ENCODE measurements around the gene MRPL10.
A peak's percentile ranks its signal among the peaks of the same experiment; 100 is the strongest.

MRPL10 gene

DNA sequence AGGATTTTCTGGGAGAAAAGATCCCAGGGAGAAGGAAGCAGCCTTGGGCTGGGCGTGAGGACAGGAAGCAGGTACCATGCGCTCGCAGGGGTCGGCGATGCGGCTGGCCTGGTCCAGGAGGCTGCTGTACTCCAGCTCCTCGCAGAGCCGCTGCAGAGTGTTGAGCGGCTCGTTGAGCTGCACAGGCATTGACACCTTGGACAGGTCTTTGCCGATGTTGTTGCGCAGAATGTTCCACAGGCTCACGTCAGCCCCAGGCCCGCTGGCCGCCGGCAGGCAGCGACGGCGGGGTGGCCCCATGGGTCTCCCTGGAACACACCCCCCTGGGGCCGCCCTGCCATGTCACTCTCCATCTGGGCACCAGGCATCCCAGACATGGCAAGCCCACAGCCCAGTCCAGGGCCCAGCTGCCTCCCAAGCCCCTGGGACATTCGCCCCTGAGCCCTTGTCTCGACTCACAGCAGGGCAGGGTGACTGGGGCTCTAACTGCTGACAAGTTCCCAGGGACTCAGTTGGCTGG lies 17.8 kb downstream of the MRPL10 start:
- DNase-seq (ENCODE audit: low read depth in 1 of 2, low spot score in 1 of 2) = no peak

GRCh38 chr17:47813077-47813476 lies 18.3 kb downstream of the MRPL10 start:
- no peak for DNase-seq (ENCODE audit: low read depth in 1 of 2, low spot score in 1 of 2)

DNA sequence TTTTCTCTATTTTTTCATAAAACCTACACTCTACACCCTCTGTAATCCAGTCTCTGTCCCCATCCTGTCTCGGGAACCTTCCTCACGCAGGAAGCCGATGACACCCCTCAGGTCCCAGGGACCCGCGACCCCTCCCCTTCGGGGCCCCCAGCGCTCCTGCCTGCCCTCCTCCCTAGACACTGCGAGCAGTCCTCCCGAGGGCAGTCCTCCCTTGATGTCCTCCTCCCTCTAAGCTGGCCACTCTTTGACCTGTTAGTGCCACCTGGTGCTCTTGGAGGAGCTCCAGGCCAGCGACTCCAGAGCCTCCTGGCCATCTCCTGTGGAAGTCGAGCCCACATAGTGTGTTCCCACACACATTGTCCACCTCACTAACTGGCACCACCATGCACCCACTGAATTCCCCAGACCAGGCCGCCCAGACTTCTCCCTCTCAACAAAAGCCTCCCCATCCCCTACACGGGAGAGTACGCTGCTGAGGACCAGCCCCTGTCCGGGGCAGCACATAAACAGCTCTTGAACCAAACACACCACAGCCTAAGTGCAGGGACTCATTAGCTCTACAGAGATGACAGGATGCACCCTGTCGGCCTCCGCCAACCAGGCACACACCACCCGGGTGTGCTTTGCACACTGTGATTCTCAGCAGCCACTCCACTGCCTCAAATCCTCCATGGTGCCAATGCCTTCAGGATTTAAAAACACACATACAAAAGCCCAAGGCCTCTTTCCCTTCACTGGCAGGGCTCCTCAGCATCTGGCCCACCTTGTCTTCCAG lies 19.0 kb downstream of the MRPL10 start:
- no peak for DNase-seq (ENCODE audit: low read depth in 1 of 2, low spot score in 1 of 2)

- no peak for DNase-seq (ENCODE audit: low read depth in 1 of 2, low spot score in 1 of 2)
Measured at GRCh38 chr17:47811709-47812108, 19.6 kb downstream of the MRPL10 start.

GRCh38 chr17:47810901-47811635 lies 20.3 kb downstream of the MRPL10 start:
- DNase-seq (ENCODE audit: low read depth in 1 of 2, low spot score in 1 of 2) = no peak

- DNase-seq (ENCODE audit: low read depth in 1 of 2, low spot score in 1 of 2) = no peak
Measured at GRCh38 chr17:47810200-47810821, 21.0 kb downstream of the MRPL10 start.

GRCh38 chr17:47808830-47809480 lies 22.4 kb downstream of the MRPL10 start:
- DNase-seq (ENCODE audit: low read depth in 1 of 2, low spot score in 1 of 2) = no peak

DNA sequence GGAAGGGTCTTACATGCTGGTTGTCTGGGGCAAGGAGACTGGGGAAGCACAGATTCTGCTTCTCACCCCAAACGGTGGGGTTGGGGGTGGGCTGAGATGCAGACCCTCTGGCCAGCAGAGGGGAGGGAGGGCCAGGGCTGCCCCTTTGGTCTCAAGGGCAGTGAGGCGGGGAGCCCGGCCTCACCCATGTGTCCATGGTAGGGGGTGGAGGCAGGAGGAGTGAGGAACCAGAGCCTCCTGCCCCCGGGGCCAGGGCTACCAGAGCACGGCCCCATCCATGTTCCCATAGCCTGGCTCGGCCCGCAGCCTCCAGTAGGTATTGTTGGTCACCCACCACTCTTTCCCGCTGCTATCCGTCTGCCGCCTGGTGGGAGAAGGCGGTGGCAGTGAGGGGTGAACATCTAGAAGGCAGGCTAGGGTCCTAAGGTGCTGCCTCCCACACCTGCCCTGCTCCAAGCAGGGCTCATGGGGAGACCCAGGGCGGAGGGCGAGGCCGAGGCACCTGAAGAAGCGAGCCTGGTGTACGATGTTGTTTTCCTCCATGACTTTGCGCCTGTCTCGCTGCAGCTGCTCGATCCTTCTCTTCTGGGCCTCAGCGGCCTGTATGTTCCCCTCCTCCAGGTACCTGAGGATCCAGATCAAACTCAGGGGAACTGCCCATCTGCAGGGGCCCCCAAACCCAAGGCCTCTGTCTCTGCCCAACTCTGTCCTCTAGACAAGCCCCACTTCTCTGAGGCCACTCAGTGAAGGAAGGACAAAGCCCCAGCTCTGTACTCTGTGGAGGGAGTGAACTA lies 23.1 kb downstream of the MRPL10 start:
- DNase-seq (ENCODE audit: low read depth in 1 of 2, low spot score in 1 of 2) = no peak

- no peak for DNase-seq (ENCODE audit: low read depth in 1 of 2, low spot score in 1 of 2)
Measured at GRCh38 chr17:47807421-47807820, 23.9 kb downstream of the MRPL10 start.

- no peak for DNase-seq (ENCODE audit: low read depth in 1 of 2, low spot score in 1 of 2)
Measured at GRCh38 chr17:47806913-47807255, 24.5 kb downstream of the MRPL10 start.

DNA sequence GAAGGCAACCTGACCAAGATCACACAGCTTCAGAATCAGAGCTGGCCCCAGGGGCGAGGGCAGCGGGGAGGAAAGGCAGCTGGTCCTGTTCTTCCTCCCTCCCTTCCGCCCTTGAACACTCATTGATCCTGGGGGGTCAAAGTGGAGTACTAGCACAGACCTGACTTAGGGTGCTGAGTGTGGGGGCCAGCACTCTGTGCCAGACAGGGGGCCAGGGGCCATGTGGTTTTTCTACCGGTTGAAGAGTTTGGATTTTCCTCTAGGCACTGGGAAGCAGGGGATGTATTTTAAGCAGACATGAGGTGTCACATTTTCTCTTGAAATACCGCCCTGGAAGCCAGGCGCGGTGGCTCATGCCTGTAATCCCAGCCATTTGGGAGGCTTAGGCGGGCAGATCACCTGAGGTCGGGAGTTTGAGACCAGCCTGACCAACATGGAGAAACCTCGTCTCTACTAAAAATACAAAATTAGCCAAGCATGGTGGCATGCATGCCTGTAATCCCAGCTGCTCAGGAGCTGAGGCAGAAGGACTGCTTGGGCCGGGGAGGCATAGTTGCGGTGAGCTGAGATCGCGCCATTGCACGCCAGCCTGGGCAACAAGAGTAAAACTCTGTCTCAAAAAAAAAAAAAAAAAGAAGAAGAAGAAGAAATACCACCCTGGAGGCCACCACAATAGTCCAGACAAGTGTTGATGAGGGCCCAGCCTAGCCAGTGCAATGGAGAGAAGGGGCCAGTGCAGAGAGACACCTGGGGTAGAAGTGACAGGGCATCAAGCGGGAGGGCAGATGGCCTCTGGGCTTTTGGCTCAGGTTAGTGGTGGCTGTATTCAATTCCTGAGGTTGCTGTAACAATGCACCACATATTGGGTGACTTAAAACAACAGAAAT lies 25.1 kb downstream of the MRPL10 start:
- DNase-seq (ENCODE audit: low read depth in 1 of 2, low spot score in 1 of 2) = no peak

GRCh38 chr17:47804461-47804860 lies 26.9 kb downstream of the MRPL10 start:
- DNase-seq (ENCODE audit: low read depth in 1 of 2, low spot score in 1 of 2) = no peak

DNA sequence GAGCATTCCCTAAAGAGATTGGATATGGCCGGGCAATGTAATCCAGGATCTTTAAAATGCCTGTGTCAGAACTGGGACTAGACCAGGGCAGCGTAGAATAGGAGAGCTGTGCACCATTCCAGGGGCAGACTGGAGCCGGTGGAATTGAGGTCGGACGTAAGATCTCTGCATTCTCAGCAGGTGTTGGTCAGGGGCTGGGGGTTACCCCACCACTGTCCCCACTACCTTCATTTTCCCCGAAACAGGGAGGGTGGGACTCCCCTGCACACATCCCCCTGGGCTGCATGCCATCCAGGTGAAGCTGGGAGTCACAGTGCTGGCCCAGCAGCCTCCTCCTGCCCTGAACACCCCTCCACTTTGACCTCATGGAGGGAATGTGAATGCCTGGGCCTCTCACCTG lies 27.6 kb downstream of the MRPL10 start:
- no peak for DNase-seq (ENCODE audit: low read depth in 1 of 2, low spot score in 1 of 2)

DNA sequence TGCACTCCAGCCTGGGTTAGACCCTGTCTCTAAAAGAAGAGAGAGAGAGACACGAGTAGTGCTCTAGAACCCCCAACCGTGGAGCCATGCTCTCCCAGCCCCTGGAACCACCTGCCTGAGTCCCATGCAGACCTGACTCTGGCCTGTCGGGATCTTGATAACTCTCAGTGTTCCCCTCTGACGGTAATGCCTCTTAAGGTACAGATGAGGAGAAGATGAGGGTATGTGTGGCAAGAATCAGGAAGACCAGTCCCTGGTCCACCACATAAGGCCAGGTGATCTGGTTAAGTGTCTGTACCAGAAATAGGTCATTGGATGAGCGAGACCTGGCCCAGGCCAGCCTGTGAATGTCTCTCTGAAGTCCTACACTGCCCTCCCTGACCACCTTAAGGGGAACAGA lies 28.1 kb downstream of the MRPL10 start:
- no peak for DNase-seq (ENCODE audit: low read depth in 1 of 2, low spot score in 1 of 2)

DNA sequence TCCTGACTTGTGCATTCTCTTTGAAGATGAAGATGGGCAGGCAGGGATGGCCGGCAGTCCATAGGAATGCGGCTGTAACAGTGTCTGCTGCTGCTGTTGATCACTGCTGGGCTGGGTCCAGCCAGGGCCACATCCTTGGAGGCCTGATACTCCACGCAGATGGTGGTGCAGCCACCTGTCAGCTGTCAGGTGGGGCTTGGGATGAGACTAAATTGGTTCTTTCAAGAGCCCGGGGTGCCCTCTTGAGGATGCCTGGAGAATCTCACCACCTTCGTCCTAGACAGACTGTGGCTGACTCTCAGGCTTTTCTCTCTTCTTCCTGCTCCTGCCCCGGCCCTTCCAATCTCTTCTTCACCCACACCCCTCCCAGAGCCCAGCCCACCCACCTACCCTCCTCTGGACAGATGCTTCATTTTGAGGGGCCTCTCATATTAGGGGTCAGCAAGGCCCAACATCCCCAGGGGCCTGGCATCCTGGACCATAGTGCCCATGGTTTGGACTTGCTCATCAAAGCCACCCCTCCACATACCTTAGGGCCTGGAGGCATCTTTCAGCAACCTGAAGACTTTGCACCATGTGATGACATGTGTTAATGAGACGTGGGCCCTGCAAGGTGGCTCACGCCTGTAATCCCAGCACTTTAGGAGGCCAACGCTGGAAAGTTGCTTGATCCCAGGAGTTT lies 28.9 kb downstream of the MRPL10 start:
- DNase-seq (ENCODE audit: low read depth in 1 of 2, low spot score in 1 of 2) = peak in 1 of 2 donors; percentile 27

DNA sequence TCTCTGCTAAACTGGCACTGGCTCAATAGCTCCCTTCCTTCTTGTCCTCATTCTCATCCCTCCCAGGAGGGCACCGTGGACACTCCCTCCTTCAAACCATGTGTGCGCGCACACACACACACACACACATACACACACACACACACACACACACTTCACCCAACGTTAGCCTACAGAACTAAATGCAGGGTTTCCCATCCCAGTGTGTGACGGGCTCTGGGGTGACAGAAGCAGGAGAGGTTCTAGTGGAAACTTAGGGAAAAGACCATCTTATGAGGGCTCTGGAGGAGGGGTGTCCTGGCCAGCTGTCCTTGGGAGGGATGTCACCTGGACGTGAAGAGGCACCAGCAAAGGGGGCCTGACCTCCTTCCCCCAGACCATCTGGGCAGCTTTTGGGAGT lies 29.4 kb downstream of the MRPL10 start:
- no peak for DNase-seq (ENCODE audit: low read depth in 1 of 2, low spot score in 1 of 2)

- DNase-seq (ENCODE audit: low read depth in 1 of 2, low spot score in 1 of 2) = no peak
Measured at GRCh38 chr17:47801176-47801765, 30.1 kb downstream of the MRPL10 start.

GRCh38 chr17:47800686-47801085 lies 30.7 kb downstream of the MRPL10 start:
- no peak for DNase-seq (ENCODE audit: low read depth in 1 of 2, low spot score in 1 of 2)

DNA sequence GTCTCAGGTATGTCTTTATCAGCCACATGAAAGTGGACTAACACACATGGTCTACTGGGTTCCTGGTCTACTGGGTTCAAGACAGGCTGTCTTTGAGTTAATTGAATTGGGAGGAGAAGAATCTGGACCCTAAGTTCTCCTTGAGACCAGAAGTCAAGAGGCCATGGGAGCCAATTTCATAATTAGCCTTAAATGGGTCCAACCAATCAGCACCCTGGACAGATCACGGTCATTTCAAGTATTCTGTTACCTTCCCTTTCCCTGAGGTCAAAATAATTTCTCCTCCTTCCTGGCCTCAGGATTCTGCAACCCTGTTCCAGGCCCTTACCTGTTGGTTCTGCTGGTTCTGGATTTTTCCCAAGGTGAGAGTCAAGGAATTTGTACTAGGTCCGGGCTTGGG lies 33.5 kb downstream of the MRPL10 start:
- DNase-seq (ENCODE audit: low read depth in 1 of 2, low spot score in 1 of 2) = no peak
